ENCODE measurements around the gene KIAA0040. TPM values are rescaled to one million over a fixed set of nuclear protein-coding genes. Genes with fewer than 3 reads are reported as not detected.
A peak's percentile ranks its signal among the peaks of the same experiment; 100 is the strongest.

KIAA0040 gene
- polyA plus RNA-seq, 1 donor from 2014 or later = 85.7 TPM

GRCh38 chr1:175191659-175192058 is 917 bp downstream of the KIAA0040 start:
- Mint-ChIP-seq H3K36me3 (peaks cover 19% of the 10 kb centered on the region), H3K4me3 (peak overlapping the region; percentile 88 to 99 (median 98)), H3K4me1 (peaks cover 57 to 76% (median 68%) of the 10 kb centered on the region in 3 donors), H3K9me3 (no peaks in the 10 kb centered on the region), H3K27ac (peak overlapping the region; percentile 87 to 97 (median 96)), H3K27me3 (no peaks in the 10 kb centered on the region)

GRCh38 chr1:175188936-175189335 is 3.6 kb downstream of the KIAA0040 start:
- H3K27me3 Mint-ChIP-seq = no peaks in the 10 kb centered on the region
- no peaks in the 10 kb centered on the region for H3K9me3 Mint-ChIP-seq
- peak overlapping the region; percentile 88 to 99 (median 98) for H3K4me3 Mint-ChIP-seq
- peak overlapping the region; percentile 87 to 97 (median 96) for H3K27ac Mint-ChIP-seq
- H3K4me1 Mint-ChIP-seq = peaks cover 58 to 78% (median 64%) of the 10 kb centered on the region in 3 donors
- peaks cover 27% of the 10 kb centered on the region for H3K36me3 Mint-ChIP-seq

GRCh38 chr1:175186433-175187160 is 6.0 kb downstream of the KIAA0040 start:
- Mint-ChIP-seq H3K36me3 (peaks cover 29% of the 10 kb centered on the region), H3K27me3 (no peaks in the 10 kb centered on the region), H3K4me1 (peaks cover 74 to 88% (median 76%) of the 10 kb centered on the region in 3 donors), H3K4me3 (peak overlapping the region; percentile 35 to 99 (median 82)), H3K27ac (peak overlapping the region in 2 of 3 donors; percentile 78 to 87), H3K9me3 (no peaks in the 10 kb centered on the region)

- H3K4me3 Mint-ChIP-seq = peak overlapping the region in 3 of 4 donors; percentile 48 to 76 (median 71)
- H3K9me3 Mint-ChIP-seq = no peaks in the 10 kb centered on the region
Observed at GRCh38 chr1:175185903-175186302, 6.7 kb downstream of the KIAA0040 start.

GRCh38 chr1:175183586-175183985 is 9.0 kb downstream of the KIAA0040 start:
- Mint-ChIP-seq H3K36me3 (peaks cover 17% of the 10 kb centered on the region), H3K27ac (peak overlapping the region in 2 of 3 donors; percentile 39 to 83), H3K4me3 (peak overlapping the region in 1 of 4 donors; percentile 86)

More at GRCh38 chr1:175185903-175186302, 6.7 kb downstream of the KIAA0040 start:
- peak overlapping the region in 2 of 3 donors; percentile 73 to 87 for H3K27ac Mint-ChIP-seq
- peaks cover 78 to 91% (median 78%) of the 10 kb centered on the region in 3 donors for H3K4me1 Mint-ChIP-seq
- no peaks in the 10 kb centered on the region for H3K27me3 Mint-ChIP-seq
- peaks cover 28% of the 10 kb centered on the region for H3K36me3 Mint-ChIP-seq

GRCh38 chr1:175182201-175182746 is 10.3 kb downstream of the KIAA0040 start:
- H3K9me3 Mint-ChIP-seq = no peaks in the 10 kb centered on the region
- no peak overlapping the region for H3K4me3 Mint-ChIP-seq
- no peaks in the 10 kb centered on the region for H3K27me3 Mint-ChIP-seq
- peaks cover 71 to 78% (median 74%) of the 10 kb centered on the region in 3 donors for H3K4me1 Mint-ChIP-seq
- peak overlapping the region in 2 of 3 donors; percentile 39 to 74 for H3K27ac Mint-ChIP-seq
- H3K36me3 Mint-ChIP-seq = peaks cover 16% of the 10 kb centered on the region

More at GRCh38 chr1:175183586-175183985, 9.0 kb downstream of the KIAA0040 start:
- Mint-ChIP-seq H3K9me3 (no peaks in the 10 kb centered on the region), H3K4me1 (peaks cover 74 to 84% (median 78%) of the 10 kb centered on the region in 3 donors), H3K27me3 (no peaks in the 10 kb centered on the region)

GRCh38 chr1:175179837-175180590 is 12.6 kb downstream of the KIAA0040 start:
- H3K27ac Mint-ChIP-seq = peak overlapping the region in 2 of 3 donors; percentile 71 to 81
- peaks cover 54 to 62% (median 62%) of the 10 kb centered on the region in 3 donors for H3K4me1 Mint-ChIP-seq
- H3K36me3 Mint-ChIP-seq = peaks cover 16% of the 10 kb centered on the region
- H3K4me3 Mint-ChIP-seq = peak overlapping the region in 2 of 4 donors; percentile 39 to 47
- peaks cover 0 to 2% (median 0%) of the 10 kb centered on the region in 3 donors for H3K9me3 Mint-ChIP-seq
- H3K27me3 Mint-ChIP-seq = no peaks in the 10 kb centered on the region

GRCh38 chr1:175178456-175178855 is 14.1 kb downstream of the KIAA0040 start:
- Mint-ChIP-seq H3K27me3 (no peaks in the 10 kb centered on the region), H3K4me1 (peaks cover 58 to 74% (median 64%) of the 10 kb centered on the region in 3 donors), H3K9me3 (peaks cover 0 to 2% (median 0%) of the 10 kb centered on the region in 3 donors), H3K27ac (peak overlapping the region in 2 of 3 donors; percentile 36 to 52), H3K36me3 (peaks cover 17% of the 10 kb centered on the region), H3K4me3 (peak overlapping the region in 1 of 4 donors; percentile 6)

GRCh38 chr1:175178056-175178455 is 14.5 kb downstream of the KIAA0040 start:
- Mint-ChIP-seq H3K27ac (peak overlapping the region in 2 of 3 donors; percentile 36 to 87), H3K4me1 (peaks cover 57 to 75% (median 65%) of the 10 kb centered on the region in 3 donors), H3K36me3 (peaks cover 14% of the 10 kb centered on the region), H3K27me3 (no peaks in the 10 kb centered on the region), H3K9me3 (peaks cover 0 to 2% (median 0%) of the 10 kb centered on the region in 3 donors), H3K4me3 (no peak overlapping the region)

- peaks cover 14% of the 10 kb centered on the region for H3K36me3 Mint-ChIP-seq
- no peak overlapping the region for H3K27ac Mint-ChIP-seq
Observed at GRCh38 chr1:175176246-175176645, 16.3 kb downstream of the KIAA0040 start.

GRCh38 chr1:175174309-175175102 is 18.1 kb downstream of the KIAA0040 start:
- peak overlapping the region; percentile 47 to 93 (median 64) for H3K27ac Mint-ChIP-seq
- peaks cover 40 to 59% (median 52%) of the 10 kb centered on the region in 3 donors for H3K4me1 Mint-ChIP-seq
- H3K36me3 Mint-ChIP-seq = peaks cover 15% of the 10 kb centered on the region
- no peaks in the 10 kb centered on the region for H3K27me3 Mint-ChIP-seq
- peaks cover 0 to 2% (median 0%) of the 10 kb centered on the region in 3 donors for H3K9me3 Mint-ChIP-seq
- H3K4me3 Mint-ChIP-seq = peak overlapping the region in 2 of 4 donors; percentile 9 to 63

More at GRCh38 chr1:175176246-175176645, 16.3 kb downstream of the KIAA0040 start:
- peaks cover 0 to 2% (median 0%) of the 10 kb centered on the region in 3 donors for H3K9me3 Mint-ChIP-seq
- H3K4me3 Mint-ChIP-seq = peak overlapping the region in 2 of 4 donors; percentile 3 to 42
- H3K27me3 Mint-ChIP-seq = no peaks in the 10 kb centered on the region
- peaks cover 48 to 61% (median 54%) of the 10 kb centered on the region in 3 donors for H3K4me1 Mint-ChIP-seq

- Mint-ChIP-seq H3K27ac (peak overlapping the region in 1 of 3 donors; percentile 67), H3K36me3 (peaks cover 15% of the 10 kb centered on the region), H3K4me3 (peak overlapping the region in 1 of 4 donors; percentile 84), H3K27me3 (no peaks in the 10 kb centered on the region), H3K9me3 (peaks cover 0 to 2% (median 0%) of the 10 kb centered on the region in 3 donors), H3K4me1 (peaks cover 31 to 51% (median 49%) of the 10 kb centered on the region in 3 donors)
Observed at GRCh38 chr1:175173531-175173930, 19.0 kb downstream of the KIAA0040 start.

- peak overlapping the region in 1 of 4 donors; percentile 23 for H3K4me3 Mint-ChIP-seq
- peaks cover 28 to 49% (median 44%) of the 10 kb centered on the region in 3 donors for H3K4me1 Mint-ChIP-seq
- peaks cover 0 to 2% (median 0%) of the 10 kb centered on the region in 3 donors for H3K9me3 Mint-ChIP-seq
- peak overlapping the region in 1 of 3 donors; percentile 16 for H3K27ac Mint-ChIP-seq
- peaks cover 15% of the 10 kb centered on the region for H3K36me3 Mint-ChIP-seq
- no peaks in the 10 kb centered on the region for H3K27me3 Mint-ChIP-seq
Observed at GRCh38 chr1:175172503-175172902, 20.1 kb downstream of the KIAA0040 start.

All from IgD-negative memory B cell (primary cell).